GM12872 (cell line): ENCODE data around the gene RTP2.

Experiments used
- CTCF ChIP-seq: IDR thresholded peaks from 3 replicates; pipeline ENCODE4 v1.5.1; 2011; ENCODE audit warnings: low read depth, mild to moderate bottlenecking, low read length, moderate library complexity; ENCODE audit not compliant: insufficient read depth

RTP2 gene

GRCh38 chr3:187661267-187661666 is 41.1 kb downstream of the RTP2 start:
- no peak for TF ChIP-seq CTCF

GRCh38 chr3:187651282-187651681 is 51.1 kb downstream of the RTP2 start:
- no peak for TF ChIP-seq CTCF
